GM12873 (cell line): ENCODE data around the gene ZNF385D.

Experiments used
- TF ChIP-seq, protein P1 (sequence below): IDR thresholded peaks from 2 replicates; pipeline ENCODE4 v1.5.1; 2012; ENCODE audit warnings: low read depth, mild to moderate bottlenecking, moderate library complexity, low read length, control low read depth; ENCODE audit not compliant: insufficient read depth; ENCODE audit errors: missing control alignments

The ZNF385D gene

DNA sequence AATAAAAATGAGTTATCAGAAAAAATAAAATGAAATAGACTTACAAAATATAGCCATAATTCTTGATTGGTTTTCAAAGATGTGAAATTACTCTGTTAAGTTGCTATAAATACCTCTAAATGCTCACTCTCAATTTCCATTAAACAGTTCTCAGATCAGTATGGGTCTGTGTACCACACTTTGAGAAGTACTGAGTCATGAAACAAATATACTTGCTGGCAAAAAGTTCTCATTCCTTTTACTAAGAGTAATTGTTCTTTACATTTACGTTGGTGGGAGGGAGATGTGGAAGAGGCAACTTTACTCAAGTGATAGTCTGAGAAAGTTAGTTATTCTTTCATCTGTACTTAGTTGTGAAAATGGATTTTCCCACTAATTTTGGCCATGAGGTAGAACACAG, 96.3 kb downstream of the ZNF385D start:
- TF ChIP-seq, protein P1, sequence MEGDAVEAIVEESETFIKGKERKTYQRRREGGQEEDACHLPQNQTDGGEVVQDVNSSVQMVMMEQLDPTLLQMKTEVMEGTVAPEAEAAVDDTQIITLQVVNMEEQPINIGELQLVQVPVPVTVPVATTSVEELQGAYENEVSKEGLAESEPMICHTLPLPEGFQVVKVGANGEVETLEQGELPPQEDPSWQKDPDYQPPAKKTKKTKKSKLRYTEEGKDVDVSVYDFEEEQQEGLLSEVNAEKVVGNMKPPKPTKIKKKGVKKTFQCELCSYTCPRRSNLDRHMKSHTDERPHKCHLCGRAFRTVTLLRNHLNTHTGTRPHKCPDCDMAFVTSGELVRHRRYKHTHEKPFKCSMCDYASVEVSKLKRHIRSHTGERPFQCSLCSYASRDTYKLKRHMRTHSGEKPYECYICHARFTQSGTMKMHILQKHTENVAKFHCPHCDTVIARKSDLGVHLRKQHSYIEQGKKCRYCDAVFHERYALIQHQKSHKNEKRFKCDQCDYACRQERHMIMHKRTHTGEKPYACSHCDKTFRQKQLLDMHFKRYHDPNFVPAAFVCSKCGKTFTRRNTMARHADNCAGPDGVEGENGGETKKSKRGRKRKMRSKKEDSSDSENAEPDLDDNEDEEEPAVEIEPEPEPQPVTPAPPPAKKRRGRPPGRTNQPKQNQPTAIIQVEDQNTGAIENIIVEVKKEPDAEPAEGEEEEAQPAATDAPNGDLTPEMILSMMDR, result no peak

DNA sequence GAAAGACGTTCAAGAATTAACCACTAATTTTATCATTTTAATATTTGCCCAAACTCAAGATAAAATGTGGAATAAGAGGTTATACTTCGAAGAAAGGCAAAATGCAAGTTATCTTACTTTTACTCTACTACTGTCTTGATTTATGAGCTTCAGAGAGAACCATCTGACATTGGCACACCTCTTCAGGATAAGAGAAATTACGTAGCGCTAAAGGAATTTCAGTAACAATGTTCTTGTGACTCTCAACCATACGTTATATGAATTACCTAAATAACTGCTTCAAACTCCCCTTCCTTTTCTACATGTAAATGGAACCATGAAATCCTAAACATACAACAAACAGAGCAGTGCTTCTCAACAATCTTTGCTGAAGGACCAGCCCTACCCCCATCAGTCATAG, 96.8 kb downstream of the ZNF385D start:
- TF ChIP-seq, protein P1, result no peak

DNA sequence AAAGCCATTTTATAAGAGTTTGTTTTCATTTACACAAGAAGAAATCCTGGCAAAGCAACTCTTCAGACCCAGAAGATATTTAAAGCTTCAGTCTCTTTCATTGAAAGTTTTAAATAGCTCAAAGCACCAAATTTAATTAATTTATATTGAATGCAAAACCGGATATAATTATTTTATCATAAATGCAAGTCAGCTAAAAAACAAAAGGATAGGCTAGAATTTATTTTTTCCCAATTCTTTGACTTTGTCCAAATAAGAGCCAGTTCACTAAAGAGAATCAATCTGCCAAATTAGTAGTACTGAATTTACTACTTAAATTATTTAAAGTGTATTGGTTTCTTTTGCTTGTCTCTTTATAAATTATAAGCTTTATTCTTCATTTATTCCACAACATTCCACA, 101.5 kb downstream of the ZNF385D start:
- TF ChIP-seq, protein P1, result no peak

DNA sequence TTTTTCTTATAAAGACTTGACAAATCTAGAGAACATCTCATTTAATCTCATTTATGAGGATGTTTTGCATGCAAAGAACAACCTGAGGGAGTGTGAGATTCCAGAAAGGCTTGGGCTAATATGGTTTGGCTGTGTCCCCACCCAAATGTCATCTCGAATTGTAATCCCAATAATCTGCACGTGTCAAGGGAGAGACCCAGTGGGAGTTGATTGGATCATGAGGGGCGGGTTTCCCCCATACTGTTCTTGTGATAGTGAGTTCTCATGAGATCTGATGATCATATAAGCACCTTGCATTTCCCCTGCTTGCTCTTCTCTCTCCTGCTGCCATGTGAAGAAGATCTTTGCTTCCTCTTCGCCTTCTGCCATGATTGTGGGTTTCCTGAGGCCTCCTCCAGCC, 103.0 kb downstream of the ZNF385D start:
- TF ChIP-seq, protein P1, result no peak

DNA sequence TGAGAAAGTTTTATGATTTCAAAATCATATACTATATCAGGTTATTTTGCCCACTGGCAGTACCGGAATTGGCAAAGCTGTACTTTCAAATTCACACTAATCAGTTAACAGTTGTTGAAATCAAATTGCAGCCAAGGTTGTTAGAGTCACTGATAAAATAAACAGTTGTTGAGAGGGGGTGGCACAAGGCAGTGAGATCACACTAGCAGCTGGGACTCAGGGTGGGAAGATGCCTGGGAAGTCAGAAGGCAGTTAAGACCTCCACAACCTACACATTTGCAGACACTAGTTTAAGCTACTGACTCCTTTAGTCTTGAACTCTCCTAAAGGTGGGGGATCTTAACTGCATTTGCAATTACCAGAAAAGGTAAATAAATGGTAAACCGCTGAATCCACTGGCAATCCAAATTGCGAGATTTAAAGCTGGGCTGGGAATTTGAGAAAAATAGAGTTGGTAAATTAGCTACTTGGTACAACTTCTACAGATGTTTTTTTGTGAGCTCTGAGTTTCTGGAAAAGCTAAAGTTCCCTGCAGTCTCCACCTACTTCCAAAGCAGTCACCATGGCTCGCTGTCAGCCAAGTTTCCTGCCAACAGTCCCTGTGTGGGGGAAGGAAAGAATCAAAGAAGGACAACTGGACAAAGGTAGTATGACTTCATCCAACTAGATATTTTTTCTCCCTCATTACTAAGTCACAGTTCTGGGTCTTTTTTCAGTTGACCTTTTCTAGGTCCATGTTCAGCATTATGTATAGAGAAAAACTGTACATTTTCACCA, 105.7 kb downstream of the ZNF385D start:
- TF ChIP-seq, protein P1, result no peak

DNA sequence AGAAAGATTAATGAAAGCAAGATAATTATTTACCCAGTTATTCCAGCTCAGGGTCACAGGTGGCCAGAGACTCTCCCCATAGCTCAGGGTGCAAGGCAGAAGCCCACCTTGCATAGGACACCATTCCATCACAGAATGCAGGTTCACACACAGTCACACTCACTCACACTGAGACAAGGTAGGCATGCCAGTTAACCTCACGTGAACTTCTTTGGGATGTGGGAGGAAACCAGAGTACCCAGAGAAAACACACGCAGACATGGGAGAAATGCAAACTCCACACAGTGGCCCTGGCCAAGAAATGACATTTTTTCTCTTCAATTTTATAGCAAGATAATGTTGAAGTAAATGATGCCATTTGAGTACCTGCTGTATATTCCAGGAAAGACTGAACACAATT, 106.7 kb downstream of the ZNF385D start:
- TF ChIP-seq, protein P1, result no peak

DNA sequence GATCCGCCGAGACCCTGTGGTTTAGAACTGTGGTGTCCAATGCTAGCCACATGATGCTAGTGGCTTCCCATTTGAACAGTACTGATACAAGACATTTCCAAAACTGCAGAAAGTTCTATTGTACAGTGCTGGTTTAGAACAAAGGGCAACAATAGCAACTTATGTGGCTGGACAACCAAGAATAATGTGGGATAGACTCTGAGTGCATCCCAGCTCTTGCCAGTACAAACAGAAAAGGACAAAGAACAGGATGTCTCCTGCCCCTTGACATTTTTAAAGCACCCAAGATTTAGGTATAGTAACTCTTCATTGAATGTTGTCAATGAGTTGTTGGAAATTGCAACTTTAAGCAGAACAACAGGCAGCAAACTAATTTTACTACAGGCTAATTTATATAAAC, 107.3 kb downstream of the ZNF385D start:
- TF ChIP-seq, protein P1, result no peak
